ENCODE data around the gene MGAT5. TPM values are rescaled to one million over a fixed set of nuclear protein-coding genes. Genes with fewer than 3 reads are reported as not detected.

MGAT5 gene
- polyA plus RNA-seq, 1 experiment: 115 TPM

DNA sequence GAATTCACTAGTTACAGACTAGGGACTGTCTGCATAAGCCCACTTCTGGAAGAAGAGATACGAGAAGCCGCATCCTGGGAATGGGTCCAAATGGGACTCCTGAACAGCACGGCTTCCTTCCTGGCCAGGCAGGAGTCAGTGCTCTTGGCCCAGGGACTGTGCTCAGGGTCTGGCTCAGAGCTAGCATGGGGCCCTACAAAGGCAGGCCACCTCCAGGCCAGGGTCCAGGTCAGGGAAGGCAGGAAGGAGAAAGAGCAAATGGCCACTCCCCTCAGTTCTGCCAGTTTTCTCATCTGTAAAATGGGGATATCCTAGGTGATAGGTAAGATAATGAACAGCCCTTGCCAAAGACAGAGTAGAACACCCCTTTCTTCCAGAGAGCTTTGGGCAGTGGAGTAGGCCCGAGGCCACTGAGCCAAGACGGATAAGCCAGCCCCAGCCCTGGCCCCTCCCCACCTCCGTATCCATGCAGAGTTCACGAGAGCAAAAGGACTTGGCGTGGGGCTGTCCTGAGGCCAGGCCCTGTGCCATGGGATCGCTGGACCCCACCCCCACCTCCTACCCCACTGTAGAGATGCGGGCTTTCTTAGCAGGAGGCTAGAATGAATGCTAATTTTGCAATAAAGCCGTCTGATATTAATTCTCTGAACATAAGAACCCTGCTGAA is 190.1 kb downstream of the MGAT5 start:
- H3K4me3 ChIP-seq (ENCODE audit: low read depth, low read length): no peak overlapping the region
- ChIA-PET POLR2A (no interaction called here), CTCF (interaction anchor here (4.2 kb wide), 1 partner anchor 6 kb away, joined by 30 read pairs; no protein-coding TSS in a partner anchor)
- no peak for DNase-seq (ENCODE audit: low read depth, low spot score)
- no peak overlapping the region for H3K27ac ChIP-seq (ENCODE audit: low read depth, low read length)
- no peaks in the 10 kb centered on the region for H3K9me3 ChIP-seq (ENCODE audit: control insufficient read depth, insufficient read depth, low read length)
- TF ChIP-seq CTCF (IDR thresholded peaks at IDR 0.05; ENCODE audit: low read depth, low read length): no peak
- no peaks in the 10 kb centered on the region for H3K27me3 ChIP-seq (ENCODE audit: control insufficient read depth, insufficient read depth, low read length)

DNA sequence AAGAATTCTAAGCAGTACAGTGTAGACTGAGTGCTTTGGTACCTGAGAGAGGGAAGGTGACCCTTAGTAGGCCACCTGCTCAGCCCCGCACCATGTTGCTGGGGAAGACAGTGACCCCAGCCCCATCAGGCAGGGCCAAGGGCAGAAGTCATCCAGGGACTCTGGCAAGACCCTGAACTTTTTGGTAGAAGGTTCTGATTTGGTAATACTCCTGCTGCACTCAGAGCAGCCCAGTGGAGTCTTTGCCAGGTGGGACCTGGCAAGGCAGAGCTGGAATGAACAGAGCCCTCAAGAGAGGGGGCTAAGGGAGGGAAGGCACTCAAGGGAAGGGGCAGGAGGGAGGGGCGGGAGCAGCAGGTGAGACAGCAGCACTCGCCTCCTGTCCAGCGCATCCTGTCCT is 191.2 kb downstream of the MGAT5 start:
- TF ChIP-seq CTCF (IDR thresholded peaks at IDR 0.05; ENCODE audit: low read depth, low read length): no peak
- Histone ChIP-seq H3K27me3 (ENCODE audit: control insufficient read depth, insufficient read depth, low read length) (no peaks in the 10 kb centered on the region), H3K4me3 (ENCODE audit: low read depth, low read length) (no peak overlapping the region), H3K27ac (ENCODE audit: low read depth, low read length) (no peak overlapping the region), H3K9me3 (ENCODE audit: control insufficient read depth, insufficient read depth, low read length) (no peaks in the 10 kb centered on the region)
- ChIA-PET POLR2A (no interaction called here), CTCF (interaction anchor here (1.5 to 1.6 kb wide), 2 partner anchors 558 to 560 kb away, joined by 4 to 12 read pairs; no protein-coding TSS in a partner anchor)
- DNase-seq (ENCODE audit: low read depth, low spot score): no peak

DNA sequence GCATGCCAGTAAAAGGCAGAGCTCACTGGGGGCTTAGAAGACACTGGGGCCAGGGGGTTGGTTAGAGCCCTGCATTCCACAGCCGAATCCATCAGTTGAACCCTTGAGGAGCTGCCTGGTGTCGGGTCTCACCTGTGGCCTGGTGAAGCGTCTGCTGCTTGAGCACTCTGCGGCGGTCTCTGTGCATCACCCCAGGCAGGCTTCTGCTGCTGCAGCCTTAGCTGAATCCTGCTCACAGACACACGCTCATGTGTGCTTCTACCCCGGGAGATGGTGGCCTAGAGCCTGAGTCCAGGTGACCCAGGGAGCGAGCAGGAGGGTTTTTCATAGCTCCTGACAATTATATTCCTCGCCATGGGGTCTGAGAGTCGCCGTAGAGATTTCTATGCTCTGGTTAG is 192.1 kb downstream of the MGAT5 start:
- no peak for TF ChIP-seq CTCF (IDR thresholded peaks at IDR 0.05; ENCODE audit: low read depth, low read length)

DNA sequence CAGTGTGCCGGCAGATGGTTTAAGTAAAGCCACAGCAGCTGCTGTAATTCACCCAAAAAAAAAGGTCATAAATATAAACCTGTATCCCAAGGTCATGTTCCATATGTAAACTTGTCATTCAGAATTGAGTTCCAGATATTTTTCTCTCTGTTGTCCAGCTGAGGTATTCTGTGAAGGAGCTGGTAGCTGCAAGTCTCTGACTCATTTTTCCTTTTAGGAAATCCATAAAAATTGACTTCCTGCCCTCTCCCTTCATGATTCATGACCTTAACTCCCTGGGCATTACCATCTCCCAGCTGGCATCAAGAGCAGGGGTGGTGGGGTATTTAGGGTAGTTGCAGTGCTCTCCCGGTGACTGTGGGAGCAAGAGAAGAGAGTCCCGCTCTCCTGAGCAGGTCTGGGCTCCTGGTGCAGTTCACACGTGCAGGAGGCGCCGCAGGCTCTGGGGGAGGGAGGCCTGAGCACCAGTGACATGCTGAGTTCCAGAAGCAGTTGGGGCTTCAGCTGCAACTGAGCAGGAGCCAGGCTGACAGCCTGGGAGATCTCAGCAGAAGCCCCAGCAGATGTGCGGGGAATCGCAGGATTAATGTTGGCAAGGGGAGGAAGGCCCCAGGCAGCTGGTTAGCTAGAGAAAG is 192.6 kb downstream of the MGAT5 start:
- H3K27ac ChIP-seq (ENCODE audit: low read depth, low read length): no peak overlapping the region
- DNase-seq (ENCODE audit: low read depth, low spot score): peak; percentile 6
- H3K9me3 ChIP-seq (ENCODE audit: control insufficient read depth, insufficient read depth, low read length): no peaks in the 10 kb centered on the region
- TF ChIP-seq CTCF (IDR thresholded peaks at IDR 0.05; ENCODE audit: low read depth, low read length): no peak
- no peaks in the 10 kb centered on the region for H3K27me3 ChIP-seq (ENCODE audit: control insufficient read depth, insufficient read depth, low read length)
- ChIA-PET POLR2A (interaction anchor here (0.6 to 1.1 kb wide), 2 partner anchors 74 to 1340 kb away, joined by 3 to 4 read pairs; no protein-coding TSS in a partner anchor), CTCF (interaction anchor here (1.5 to 7.1 kb wide), 5 partner anchors 34 to 562 kb away, joined by 4 to 96 read pairs (median 12); no protein-coding TSS in a partner anchor)
- H3K4me3 ChIP-seq (ENCODE audit: low read depth, low read length): no peak overlapping the region

More for the DNA sequence above, 192.1 kb downstream of the MGAT5 start:
- no peak overlapping the region for H3K4me3 ChIP-seq (ENCODE audit: low read depth, low read length)
- ChIA-PET CTCF (interaction anchor here (0.6 to 2.0 kb wide), 4 partner anchors 328 to 561 kb away, joined by 3 to 12 read pairs (median 8); no protein-coding TSS in a partner anchor), POLR2A (interaction anchor here (0.6 to 1.1 kb wide), 2 partner anchors 73 to 1341 kb away, joined by 3 to 4 read pairs; no protein-coding TSS in a partner anchor)
- no peak for DNase-seq (ENCODE audit: low read depth, low spot score)
- H3K27ac ChIP-seq (ENCODE audit: low read depth, low read length): no peak overlapping the region
- no peaks in the 10 kb centered on the region for H3K27me3 ChIP-seq (ENCODE audit: control insufficient read depth, insufficient read depth, low read length)
- no peaks in the 10 kb centered on the region for H3K9me3 ChIP-seq (ENCODE audit: control insufficient read depth, insufficient read depth, low read length)

GRCh38 chr2:134447669-134448068 is 193.8 kb downstream of the MGAT5 start:
- Histone ChIP-seq H3K27me3 (ENCODE audit: control insufficient read depth, insufficient read depth, low read length) (no peaks in the 10 kb centered on the region), H3K9me3 (ENCODE audit: control insufficient read depth, insufficient read depth, low read length) (no peaks in the 10 kb centered on the region), H3K27ac (ENCODE audit: low read depth, low read length) (no peak overlapping the region), H3K4me3 (ENCODE audit: low read depth, low read length) (no peak overlapping the region)
- ChIA-PET POLR2A (interaction anchor here (0.6 kb wide), 1 partner anchor 325 kb away, joined by 3 read pairs; no protein-coding TSS in a partner anchor), CTCF (interaction anchor here (1.7 to 7.1 kb wide), 2 partner anchors 35 to 563 kb away, joined by 4 to 96 read pairs; no protein-coding TSS in a partner anchor)
- no peak for TF ChIP-seq CTCF (IDR thresholded peaks at IDR 0.05; ENCODE audit: low read depth, low read length)
- DNase-seq (ENCODE audit: low read depth, low spot score): no peak
